NCI-H526 (cell line): ENCODE data around the gene MNAT1.
"Not testable (repeated sequence)": the region's sequence is repeated elsewhere in the genome, so short reads cannot be mapped to it uniquely, and the experiment has no call there.

Source experiments
- DNase-seq, 2 experiments: peaks; one replicate each; lab custom pipeline; 2025; lab: John Stamatoyannopoulos, UW

MNAT1 gene

GRCh38 chr14:60805841-60806430 is 71.4 kb downstream of the MNAT1 start:
- no peak for DNase-seq

- DNase-seq, result no peak
Observed at GRCh38 chr14:60807247-60807646, 72.7 kb downstream of the MNAT1 start.

GRCh38 chr14:60807971-60808370 is 73.4 kb downstream of the MNAT1 start:
- no peak for DNase-seq

GRCh38 chr14:60812987-60813386 is 78.4 kb downstream of the MNAT1 start:
- DNase-seq, result no peak

- no peak for DNase-seq
Observed at GRCh38 chr14:60815371-60815770, 80.8 kb downstream of the MNAT1 start.

- no peak for DNase-seq
Observed at GRCh38 chr14:60817113-60817512, 82.6 kb downstream of the MNAT1 start.

GRCh38 chr14:60819575-60819974 is 85.0 kb downstream of the MNAT1 start:
- no peak for DNase-seq

GRCh38 chr14:60838601-60839000 is 104.0 kb downstream of the MNAT1 start:
- DNase-seq, result no peak

GRCh38 chr14:60839057-60839456 is 104.5 kb downstream of the MNAT1 start:
- DNase-seq, result no peak

- no peak for DNase-seq
Observed at GRCh38 chr14:60839657-60840056, 105.1 kb downstream of the MNAT1 start.

GRCh38 chr14:60840313-60840712 is 105.8 kb downstream of the MNAT1 start:
- no peak for DNase-seq

GRCh38 chr14:60845523-60845922 is 111.0 kb downstream of the MNAT1 start:
- no peak for DNase-seq

- DNase-seq, result no peak
Observed at GRCh38 chr14:60848066-60848465, 113.5 kb downstream of the MNAT1 start.

- DNase-seq, result not testable (repeated sequence)
Observed at GRCh38 chr14:60851692-60852091, 117.1 kb downstream of the MNAT1 start.

GRCh38 chr14:60856111-60856510 is 121.5 kb downstream of the MNAT1 start:
- DNase-seq, result no peak

- DNase-seq, result no peak
Observed at GRCh38 chr14:60859525-60859924, 125.0 kb downstream of the MNAT1 start.

GRCh38 chr14:60861545-60862140 is 127.1 kb downstream of the MNAT1 start:
- DNase-seq, result no peak

GRCh38 chr14:60862283-60862682 is 127.7 kb downstream of the MNAT1 start:
- no peak for DNase-seq

- DNase-seq, result no peak
Observed at GRCh38 chr14:60863249-60863648, 128.7 kb downstream of the MNAT1 start.

- no peak for DNase-seq
Observed at GRCh38 chr14:60865378-60866127, 131.0 kb downstream of the MNAT1 start.

GRCh38 chr14:60867503-60868172 is 133.1 kb downstream of the MNAT1 start:
- DNase-seq, result no peak

- no peak for DNase-seq
Observed at GRCh38 chr14:60878121-60878520, 143.6 kb downstream of the MNAT1 start.

GRCh38 chr14:60878536-60878935 is 144.0 kb downstream of the MNAT1 start:
- DNase-seq, result no peak
